GM18873 (cell line): ENCODE data around the gene TRIO.

Experiments used
- ATAC-seq: cut with Tn5 transposase; IDR thresholded peaks from one replicate; pipeline ENCODE4 v1.9.1; 2021; ENCODE audit warnings: mild to moderate bottlenecking, moderate library complexity, moderate number of reproducible peaks; ENCODE audit not compliant: unreplicated experiment, low FRiP score

TRIO gene

DNA sequence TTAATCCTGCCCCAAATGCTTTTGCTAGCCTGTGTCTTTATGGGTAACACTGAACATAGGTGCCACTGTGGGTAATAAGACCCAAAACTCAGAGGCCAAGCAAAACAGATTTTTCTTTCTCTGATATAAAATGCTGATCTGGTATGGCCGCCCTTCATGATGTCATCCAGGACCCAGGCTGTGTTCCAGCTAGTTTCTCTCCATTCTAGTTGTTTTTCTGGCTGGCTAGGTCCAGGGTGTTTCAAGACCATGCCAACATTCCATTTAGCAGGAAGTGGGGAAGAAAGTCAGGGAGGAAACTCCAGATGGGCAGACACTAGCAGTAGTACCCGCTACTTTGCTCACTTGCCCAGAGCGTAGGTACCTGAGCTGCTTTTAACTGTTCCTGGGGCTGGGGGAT, 254.6 kb downstream of the TRIO start:
- no peak for ATAC-seq

DNA sequence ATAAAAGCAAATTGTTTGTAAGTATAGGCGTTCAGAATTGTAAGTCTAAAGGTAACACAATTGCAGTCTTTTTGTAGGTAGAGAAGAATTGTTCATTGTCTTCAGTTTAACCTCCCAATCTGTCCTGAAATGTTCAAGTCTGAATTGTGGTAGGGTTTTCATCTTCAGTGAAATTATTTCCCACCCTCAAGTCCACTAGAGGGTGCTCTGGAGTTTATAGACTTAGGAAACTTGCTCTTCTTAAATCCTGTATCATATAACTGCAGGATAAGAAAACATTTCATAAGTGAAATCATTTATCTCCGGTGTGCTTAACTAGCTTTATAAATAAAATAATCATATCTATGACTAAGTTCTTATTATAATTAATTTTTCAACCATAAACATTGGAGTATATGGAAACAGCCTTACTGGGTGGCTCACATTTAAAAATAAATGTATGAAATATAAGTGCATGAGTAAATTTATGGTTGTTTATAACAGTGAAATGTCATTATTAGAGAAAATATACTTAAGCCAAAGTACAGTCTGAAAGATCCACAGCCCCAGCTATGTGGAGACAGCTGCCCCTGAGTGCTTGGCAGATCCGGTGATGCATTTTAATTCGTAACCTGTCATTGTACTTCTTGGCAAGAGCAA, 256.0 kb downstream of the TRIO start:
- ATAC-seq: no peak

DNA sequence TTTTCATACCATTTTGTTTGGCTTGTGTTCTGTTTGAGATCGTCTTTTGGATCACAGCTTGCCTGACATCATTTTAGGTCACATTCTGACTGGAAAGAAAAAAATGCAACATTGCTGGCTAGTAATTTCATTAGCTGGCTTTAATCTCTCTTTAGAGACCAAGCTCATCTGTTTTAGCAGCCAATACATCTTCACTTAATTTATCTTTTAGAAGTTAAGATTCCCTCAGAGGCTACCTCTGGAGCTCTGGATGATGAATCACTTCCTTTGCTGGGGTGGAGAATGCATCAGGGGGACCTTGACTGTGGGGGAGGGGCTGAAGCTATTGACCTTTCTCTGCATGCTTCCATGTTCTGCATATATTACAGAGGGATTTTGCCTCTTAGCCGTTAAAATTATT, 256.9 kb downstream of the TRIO start:
- no peak for ATAC-seq

DNA sequence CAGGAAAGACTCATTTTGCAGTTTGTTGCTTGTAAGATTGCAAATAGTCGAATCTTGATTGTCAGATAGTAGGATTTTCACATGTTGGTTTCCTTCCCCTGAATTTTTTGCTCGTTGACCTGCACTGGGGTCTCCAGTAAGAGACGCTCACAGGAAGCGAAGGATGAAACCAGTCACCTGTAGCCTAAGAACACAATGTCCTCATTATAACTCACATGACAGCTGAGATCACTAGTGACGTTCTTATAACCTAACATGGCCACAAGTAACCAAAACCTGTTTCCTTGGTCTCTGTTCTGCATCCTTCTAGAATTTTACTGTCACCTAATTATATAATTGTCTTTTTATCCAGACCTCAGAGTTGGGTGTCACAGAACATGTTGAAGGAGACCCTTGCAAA, 257.5 kb downstream of the TRIO start:
- ATAC-seq: no peak

DNA sequence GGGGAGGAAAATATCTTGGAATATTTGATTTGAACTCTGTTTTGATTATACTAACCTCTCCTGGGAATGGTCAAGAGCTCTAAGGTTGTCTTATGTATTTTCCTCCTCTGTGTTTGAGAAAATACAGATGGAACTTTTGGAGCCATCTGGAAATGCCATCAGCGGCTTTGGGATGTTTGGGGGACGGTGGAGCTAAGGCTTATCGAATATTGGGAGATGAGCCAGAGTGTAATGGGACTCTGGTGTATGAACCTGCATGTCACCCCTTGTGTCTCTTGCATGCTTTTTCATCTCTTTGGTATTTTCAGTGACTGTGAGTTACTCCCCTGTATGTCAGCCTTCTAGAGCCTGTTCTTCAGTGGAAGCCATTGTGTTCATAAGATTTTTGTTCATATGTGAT, 258.5 kb downstream of the TRIO start:
- no peak for ATAC-seq

DNA sequence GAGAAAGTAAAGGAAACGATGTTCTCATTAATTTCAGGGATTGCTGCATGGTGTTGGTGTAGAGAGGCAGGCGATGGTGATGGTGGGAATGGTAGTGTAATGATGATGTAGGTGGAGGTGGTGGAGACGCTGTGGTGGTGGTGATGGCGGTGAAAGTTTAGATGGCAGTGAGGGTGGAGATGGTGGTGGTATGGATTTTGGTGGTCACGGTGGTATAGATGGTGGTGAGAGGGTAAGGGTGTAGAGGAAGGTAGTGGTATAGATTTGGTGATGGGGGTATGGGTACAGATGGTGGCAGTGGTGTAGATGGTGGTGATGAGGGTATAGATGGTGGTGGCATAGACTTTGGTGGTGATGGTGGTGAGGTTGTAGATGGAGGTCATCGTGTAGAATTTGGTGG, 259.3 kb downstream of the TRIO start:
- ATAC-seq: no peak

DNA sequence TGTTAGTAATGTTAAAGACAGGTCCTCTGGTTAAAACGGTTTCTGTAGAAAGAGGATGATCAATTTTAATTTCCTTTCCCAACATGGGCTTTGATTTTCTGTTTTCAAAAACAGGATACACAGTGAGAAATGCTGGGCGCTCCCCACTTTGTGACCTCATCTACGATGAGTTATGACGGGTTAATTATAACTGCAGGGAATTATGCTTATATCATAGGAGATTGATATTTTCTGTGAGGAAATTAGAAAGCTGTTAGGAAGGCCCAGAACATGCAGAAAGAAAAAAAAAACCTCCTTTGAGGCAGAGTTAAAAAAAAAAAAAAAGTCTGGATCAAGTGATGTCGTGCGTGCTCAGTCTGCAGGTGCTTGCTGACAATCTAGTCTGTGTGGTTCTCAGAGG, 261.6 kb downstream of the TRIO start:
- ATAC-seq: no peak

DNA sequence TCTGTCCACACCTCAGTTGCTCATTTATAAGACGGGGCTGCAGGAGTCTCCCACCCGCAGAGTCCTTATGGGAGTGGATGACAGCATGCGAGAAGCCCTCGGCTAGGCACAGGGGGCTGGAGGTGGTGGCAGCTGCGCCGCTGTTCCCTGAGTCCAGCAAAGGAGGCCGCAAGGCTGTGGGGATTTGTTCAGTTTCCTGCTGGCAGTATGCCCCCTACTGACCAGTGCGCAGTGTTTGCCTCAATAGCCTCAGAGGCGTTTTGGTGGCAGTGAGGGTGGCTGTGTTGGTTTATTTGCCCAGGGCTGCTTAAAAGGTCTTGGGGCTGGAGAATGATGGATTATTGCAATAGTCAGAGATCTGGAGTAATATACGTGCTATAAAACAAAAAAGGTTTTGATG, 262.1 kb downstream of the TRIO start:
- ATAC-seq: no peak

DNA sequence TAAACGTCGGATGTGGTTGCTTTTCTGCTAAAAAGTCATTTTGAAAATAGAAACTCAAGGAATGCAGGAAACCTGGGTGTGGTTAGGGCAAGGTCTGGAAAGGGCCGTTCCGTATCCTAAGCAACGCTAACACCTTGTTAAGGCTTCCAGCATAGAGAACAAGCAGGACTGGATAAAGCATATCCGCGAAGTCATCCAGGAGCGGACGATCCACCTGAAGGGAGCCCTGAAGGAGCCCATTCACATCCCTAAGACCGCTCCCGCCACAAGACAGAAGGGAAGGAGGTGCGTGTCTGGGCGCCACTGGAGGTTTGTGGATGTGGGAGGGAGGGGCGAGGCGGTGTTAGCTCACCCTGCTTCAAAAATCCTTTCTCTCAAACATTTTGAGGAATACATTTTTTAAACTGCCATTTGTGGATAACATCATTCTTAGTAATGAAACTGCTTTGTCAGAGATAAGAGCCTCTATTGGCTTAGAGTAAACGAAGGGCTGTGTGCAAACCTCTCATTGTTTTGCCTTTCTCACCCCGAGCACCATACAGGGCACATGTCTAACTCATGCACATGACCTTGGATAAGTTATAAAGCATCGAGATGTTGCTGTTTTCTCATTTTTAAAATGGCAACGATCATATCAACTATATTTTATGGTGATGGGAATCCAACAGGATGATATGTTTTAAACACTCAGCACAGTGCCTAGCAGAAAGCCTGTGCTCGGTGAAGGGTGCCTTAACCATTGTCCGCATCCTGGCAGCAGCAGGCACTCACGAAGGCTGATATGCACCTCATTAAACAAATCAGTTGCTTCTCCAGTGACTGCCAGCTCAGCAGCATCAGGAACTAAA, 262.8 kb downstream of the TRIO start:
- no peak for ATAC-seq

DNA sequence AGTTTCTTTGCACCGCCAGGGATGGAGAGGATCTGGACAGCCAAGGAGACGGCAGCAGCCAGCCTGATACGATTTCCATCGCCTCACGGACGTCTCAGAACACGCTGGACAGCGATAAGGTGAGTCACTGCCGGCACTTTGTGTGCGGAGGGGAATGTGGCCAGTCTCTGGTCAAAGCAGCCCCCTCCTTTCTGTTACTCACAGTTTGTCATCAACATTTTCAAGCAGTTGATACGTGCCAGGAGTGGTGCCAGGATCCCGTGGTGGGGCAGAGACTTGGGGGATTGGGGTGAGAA, 263.4 kb downstream of the TRIO start:
- no peak for ATAC-seq

DNA sequence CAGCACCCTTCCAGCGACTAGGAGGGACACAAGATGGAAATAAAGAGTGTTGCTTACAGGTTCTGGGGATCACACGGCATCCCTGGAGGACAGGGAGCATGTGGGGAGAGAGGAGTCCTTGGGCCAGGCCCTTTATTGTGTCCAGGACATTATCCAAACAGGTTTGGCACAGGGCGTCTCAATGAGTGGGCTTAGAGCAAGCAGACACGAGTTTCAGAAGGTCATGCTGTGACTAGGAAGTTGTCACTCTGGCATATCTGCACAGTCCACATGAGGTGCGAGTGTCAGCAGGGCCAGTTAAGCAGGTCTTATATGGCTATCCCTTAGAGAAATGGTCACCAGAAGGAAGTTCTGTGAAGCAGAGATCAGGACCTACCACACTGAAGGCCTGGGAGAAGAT, 263.9 kb downstream of the TRIO start:
- no peak for ATAC-seq

DNA sequence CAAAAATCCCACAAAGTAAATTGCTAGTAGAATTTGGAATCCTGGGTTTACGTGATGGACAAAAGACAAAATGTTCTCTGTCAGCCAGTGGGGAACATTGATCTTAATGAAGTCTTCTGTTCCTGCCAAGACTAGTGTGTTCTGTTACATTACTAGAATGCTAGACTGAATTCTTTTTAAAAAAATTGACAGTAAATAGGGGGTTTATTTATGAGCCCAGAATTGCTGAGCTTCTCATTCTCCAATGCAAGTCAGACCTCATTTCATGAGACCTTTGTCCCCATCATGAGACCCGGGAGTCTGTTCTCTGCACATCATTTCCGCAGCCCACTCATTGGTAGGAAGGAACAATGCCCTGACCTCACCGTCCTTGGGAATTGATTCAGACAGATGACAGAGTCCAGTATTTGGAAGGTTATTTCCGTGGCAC, 264.6 kb downstream of the TRIO start:
- ATAC-seq: no peak

DNA sequence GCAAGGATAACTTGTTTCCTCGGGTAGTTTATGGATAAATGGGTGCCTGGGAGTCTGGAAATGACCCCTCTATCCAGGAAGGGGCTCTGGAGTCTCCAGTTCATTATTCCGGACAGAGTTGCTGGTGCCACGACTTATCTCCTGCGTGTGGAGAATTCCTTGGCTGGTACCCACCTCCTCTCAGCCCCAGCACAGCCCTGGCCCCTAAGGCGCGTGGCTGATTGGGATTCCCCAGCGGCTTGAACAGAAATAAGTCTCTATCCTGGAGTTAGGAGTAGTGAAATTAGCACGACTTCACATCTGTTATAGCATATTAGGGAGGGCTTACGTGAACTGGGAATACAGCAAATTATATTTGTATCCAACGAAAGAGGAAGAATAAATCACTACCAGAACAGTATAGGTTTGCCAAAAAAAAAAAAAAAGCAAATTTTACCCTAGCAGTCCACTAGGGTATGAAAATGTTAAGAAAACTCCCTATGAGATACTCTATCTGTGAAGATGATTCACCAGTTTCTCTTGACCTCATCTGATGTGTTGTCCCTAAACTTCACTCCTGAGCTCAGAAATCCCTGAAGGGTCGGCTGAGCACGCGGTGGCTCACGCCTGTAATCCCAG, 265.9 kb downstream of the TRIO start:
- no peak for ATAC-seq

DNA sequence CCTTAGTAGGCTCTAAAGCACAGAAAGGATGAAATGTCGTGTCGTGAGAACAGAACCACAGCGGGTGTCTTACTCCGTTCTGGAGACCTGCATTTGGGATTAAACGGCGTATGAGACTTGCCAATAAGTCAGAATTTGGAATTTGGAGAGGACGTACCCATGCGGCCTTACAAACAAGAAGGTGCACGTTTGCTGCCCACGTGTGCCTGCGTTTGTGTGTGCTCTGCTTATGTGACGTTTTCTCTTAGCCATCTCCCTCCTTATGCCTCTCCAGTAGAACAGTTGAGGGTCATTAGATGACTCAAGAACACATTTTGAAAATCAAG, 266.9 kb downstream of the TRIO start:
- ATAC-seq: no peak

DNA sequence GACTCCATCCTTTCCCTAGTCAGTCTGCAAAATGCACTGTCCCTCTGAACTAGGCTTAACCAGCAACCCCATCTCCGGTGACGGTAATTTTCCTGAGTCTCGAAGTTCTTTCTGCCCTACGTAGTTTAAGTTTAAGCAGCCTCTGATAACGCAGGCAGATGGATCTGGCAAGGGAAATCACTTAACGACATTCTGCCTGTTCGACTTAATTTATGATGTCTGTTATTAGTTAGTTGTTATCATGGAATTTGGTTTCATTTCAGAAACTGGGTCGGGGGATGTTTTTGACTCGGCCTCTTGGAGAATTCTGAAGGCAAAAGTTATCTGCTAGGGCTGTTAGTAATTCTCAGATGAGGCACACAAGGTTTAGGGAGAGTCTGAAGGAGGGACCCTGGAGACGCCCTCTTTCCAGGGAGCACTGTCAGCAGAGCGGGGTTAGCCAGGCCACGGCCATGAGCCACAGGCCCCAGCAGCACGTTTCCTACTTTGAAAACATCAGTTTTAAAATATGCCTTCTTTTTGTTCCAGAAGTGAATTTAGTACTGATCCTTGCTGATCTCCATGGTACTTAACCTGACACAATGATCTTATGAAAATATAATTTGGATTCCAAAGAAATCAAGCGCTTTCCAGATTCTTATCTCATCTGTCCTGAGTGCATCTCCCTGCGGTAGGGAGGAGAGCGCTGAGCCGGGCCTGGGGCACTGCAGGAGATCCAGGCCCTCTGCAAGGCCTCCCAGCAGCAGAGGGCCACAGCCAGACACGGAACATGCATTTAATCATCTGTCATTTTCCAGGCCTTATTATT, 267.5 kb downstream of the TRIO start:
- no peak for ATAC-seq

DNA sequence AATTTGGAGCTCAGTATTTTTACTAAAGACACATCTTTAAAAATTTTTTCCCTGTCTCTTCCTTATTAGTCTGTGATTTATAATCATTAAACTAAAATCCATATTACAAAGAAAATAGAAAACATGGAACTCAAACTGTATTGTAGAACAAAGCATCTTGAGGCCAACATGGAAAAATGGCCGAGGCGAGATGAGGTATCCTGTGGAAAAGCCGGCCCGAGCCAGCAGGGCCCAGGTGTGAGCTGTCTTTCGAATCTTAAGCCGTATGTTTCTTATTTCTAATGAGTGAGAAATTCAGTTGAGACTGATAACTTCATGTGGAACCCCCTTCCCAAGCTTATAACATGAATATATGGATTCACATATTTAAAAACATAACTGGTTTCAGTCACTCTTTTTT, 268.1 kb downstream of the TRIO start:
- no peak for ATAC-seq

DNA sequence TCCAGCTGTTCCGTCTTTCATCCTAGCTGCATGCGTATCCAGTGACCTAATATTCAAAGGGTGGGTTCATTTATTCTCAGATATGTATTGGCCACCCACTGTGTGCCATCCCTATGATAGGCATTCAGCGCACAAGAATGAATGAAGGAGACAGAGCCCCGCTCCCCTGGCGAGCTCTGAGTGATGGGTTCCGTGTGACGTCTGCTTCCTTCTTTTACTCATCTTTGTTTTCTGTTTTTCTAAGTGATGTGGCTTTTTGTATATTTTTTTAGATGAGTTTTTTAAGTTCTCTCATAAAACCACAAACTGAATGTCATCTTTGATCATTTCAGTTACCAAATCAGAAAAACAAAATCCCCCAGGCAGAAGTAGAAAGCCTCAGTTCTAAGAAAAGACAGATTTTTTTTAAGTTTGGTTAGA, 270.2 kb downstream of the TRIO start:
- no peak for ATAC-seq

DNA sequence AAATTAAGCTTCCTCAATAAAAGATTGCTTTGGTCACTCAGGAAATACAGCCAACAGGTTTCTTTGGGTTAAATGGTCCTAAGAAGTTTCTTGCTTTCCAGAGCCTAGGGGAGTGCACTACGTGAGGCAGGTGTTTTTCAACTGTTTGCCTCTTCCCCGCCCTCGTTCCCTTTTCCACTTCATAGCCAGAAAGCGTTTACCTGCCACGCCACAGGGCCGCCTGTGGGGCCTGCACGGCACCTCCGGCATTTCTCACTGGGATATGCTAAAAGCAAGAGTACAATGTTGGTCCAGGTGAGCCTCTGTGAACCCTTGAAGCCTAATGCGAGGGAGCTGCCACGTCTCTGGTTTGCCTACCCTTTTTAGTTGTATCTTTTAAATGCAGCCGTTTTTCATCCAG, 270.9 kb downstream of the TRIO start:
- ATAC-seq: no peak

DNA sequence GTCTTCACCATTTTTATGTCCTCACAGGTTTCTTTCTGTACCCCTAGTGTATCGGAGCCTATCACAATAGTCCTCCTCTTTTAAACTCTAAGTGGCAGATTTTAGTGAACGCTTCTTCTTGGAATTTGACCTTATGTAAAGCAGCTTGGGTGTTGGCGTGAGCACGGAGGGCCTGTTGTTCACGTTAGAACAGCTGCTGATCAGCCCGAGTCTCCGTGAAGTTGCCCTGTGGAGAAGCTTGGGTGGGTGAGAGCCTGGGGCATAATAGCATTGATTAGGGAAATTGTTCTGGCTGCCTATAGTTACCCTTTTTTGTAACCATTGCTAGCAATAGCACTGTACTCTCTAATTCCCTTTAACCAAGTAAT, 271.5 kb downstream of the TRIO start:
- no peak for ATAC-seq

DNA sequence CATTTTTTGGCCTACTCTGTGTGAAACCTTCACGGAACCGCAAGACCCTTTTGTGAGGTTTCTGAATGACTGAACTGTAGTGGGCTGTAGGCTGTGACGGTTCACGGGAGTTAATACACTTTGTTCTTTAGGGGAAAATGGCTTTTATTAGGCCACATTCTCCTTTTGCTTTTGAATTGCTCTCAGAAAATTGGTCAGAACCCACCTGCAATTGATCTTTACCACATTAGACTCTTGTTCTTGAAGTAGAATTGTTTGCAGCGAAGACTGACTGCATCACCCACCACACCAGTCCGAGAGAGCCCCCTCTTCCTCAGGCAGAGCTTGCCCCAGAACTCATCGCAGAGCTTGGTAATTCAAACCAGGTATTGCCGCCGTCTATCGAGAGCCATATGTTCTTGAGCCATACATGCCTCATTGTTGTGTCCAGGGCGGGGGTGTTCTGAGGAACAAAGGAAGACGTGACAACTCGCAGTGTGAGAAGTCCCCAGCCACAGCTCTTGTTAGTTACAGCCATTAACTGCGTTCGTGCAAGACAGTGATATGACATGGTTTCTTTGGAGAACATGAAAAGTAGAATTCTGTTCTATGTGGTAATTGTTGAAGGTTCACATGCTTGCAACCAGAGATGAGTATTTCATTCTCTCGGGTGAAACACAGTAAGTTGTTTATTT, 272.0 kb downstream of the TRIO start:
- peak; percentile 78 for ATAC-seq

DNA sequence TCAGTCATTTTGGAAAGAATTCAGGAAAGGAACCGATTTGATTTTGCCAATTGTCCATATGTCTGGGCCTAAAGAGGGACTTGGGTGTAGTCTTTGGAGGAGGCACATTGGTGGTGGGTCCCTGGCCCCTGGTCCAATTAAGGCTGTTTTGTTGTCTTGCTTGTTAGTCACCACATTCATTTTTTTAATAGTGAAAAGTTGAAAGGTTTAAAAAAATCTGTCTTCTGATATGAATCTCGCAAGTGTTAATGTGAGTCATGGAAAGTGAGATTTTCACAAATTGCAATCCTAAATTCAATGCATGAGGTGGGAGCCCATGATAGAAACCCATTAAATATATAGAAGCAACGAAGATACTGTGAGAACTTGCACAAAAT, 272.5 kb downstream of the TRIO start:
- ATAC-seq: no peak
